HG03575 (cell line): ENCODE data around the gene ATR.

Source experiments
- ATAC-seq: cut with Tn5 transposase; IDR thresholded peaks from one replicate; pipeline ENCODE4 v1.9.1; 2021; ENCODE audit not compliant: unreplicated experiment, insufficient number of reproducible peaks, low FRiP score; ENCODE audit errors: extremely low read depth

Gene ATR

GRCh38 chr3:142543307-142543706 is 35.2 kb downstream of the ATR start:
- no peak for ATAC-seq

GRCh38 chr3:142542054-142542453 is 36.5 kb downstream of the ATR start:
- ATAC-seq = no peak

- no peak for ATAC-seq
Measured at GRCh38 chr3:142536519-142536918, 42.0 kb downstream of the ATR start.

- no peak for ATAC-seq
Measured at GRCh38 chr3:142534543-142534942, 44.0 kb downstream of the ATR start.

- ATAC-seq = no peak
Measured at GRCh38 chr3:142530296-142530695, 48.2 kb downstream of the ATR start.

- no peak for ATAC-seq
Measured at GRCh38 chr3:142523921-142524566, 54.5 kb downstream of the ATR start.

- ATAC-seq = no peak
Measured at GRCh38 chr3:142509079-142509478, 69.5 kb downstream of the ATR start.

- no peak for ATAC-seq
Measured at GRCh38 chr3:142507241-142507640, 71.3 kb downstream of the ATR start.

GRCh38 chr3:142502187-142502985 is 76.1 kb downstream of the ATR start:
- ATAC-seq = no peak

- no peak for ATAC-seq
Measured at GRCh38 chr3:142501004-142501926, 77.3 kb downstream of the ATR start.

- no peak for ATAC-seq
Measured at GRCh38 chr3:142500211-142500610, 78.3 kb downstream of the ATR start.

GRCh38 chr3:142498397-142499180 is 79.9 kb downstream of the ATR start:
- no peak for ATAC-seq

GRCh38 chr3:142497729-142498128 is 80.8 kb downstream of the ATR start:
- ATAC-seq = no peak

GRCh38 chr3:142495103-142495502 is 83.4 kb downstream of the ATR start:
- ATAC-seq = no peak

GRCh38 chr3:142492184-142492583 is 86.3 kb downstream of the ATR start:
- no peak for ATAC-seq

- ATAC-seq = no peak
Measured at GRCh38 chr3:142489572-142490323, 88.8 kb downstream of the ATR start.

GRCh38 chr3:142484912-142485435 is 93.6 kb downstream of the ATR start:
- ATAC-seq = no peak

GRCh38 chr3:142481196-142481595 is 97.3 kb downstream of the ATR start:
- ATAC-seq = no peak
